NCI-H2107 treated with DMSO at 0.1 percent for 48 hours (cell line): ENCODE measurements around the gene B4GALNT4.
"Not testable (repeated sequence)": the region's sequence is repeated elsewhere in the genome, so short reads cannot be mapped to it uniquely, and the experiment has no call there.

Experiments
- DNase-seq: peaks from one replicate; lab custom pipeline; 2025; ENCODE audit not compliant: unreplicated experiment; lab: John Stamatoyannopoulos, UW

The B4GALNT4 gene

DNA sequence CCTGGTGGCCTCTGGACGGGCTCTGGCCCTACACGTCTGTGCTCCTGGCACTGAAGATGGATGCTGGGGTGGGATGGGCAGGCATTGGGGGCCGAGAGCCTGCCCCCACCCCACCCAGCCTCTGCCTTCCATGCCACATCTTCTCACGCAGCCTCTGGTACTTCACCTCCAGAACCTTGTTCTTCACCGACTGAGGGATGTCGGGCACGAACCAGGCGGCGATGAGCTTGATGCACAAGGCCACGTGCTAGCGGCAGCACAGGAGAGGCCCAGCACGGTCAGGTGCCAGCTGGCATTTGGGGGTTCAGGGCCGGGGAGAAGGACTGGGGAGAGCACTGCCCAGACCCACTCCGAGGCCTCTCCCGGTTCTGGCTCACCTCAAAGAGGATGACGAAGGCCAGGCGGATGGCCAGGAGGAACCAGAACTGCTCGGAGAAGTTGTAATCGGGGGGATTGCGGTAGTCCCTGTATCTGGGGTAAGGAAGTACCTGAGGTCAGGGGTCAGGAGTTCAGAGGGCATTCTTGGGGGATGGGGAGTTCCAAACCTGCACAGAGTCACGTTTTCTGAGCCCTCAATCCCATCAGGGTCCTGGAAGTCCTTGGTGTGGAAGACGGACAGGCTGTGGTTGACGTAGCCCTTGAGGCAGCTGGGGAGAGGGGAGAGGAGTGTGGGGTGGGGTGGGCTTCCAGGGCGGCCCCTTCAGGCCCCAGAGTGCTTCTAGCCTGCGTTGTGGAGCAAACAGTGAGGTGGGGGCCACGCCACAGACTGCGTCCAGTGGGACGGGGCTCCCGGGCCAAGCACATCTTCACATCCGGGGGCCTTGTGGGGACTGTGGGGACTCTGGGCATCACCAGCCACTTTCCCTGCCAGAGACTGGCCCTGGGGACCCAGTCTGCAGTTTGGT lies 49.3 kb downstream of the B4GALNT4 start:
- DNase-seq: no peak

DNA sequence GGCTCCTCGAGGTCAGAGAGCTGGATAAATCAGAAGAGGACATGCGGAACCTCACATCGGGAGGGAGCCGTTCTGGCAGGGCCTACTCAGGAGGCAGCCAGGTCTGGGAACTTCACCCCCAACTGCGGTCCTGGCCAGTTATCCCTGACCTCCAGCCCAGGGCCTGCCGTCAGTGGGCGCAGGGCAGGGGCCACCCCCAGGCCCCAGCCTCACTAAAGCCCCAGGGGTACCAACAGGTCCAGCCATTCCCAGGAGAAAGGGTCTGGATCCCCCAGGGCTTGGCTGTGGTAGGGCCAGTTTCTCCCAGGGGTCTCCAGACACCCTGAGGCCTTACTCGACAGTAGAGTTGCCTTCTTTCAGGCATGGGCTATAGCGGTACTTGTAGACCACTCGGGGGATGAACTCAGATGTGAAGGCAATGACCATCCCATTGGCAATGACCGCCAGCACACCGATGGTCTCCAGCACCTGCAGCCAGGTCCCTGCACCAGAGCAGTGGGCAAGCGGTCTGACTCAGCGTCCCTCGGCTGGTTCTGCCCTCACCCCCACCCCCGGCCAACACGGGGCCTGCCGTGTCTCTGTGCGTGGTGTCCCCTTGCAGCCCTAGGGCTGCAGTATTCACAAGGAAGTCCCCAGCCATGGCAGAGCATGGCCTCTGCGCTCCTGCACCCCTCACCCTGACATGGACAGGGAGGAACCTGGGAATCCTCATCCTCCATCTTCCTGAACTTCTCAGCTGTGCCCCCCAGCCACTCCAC lies 50.1 kb downstream of the B4GALNT4 start:
- no peak for DNase-seq

DNA sequence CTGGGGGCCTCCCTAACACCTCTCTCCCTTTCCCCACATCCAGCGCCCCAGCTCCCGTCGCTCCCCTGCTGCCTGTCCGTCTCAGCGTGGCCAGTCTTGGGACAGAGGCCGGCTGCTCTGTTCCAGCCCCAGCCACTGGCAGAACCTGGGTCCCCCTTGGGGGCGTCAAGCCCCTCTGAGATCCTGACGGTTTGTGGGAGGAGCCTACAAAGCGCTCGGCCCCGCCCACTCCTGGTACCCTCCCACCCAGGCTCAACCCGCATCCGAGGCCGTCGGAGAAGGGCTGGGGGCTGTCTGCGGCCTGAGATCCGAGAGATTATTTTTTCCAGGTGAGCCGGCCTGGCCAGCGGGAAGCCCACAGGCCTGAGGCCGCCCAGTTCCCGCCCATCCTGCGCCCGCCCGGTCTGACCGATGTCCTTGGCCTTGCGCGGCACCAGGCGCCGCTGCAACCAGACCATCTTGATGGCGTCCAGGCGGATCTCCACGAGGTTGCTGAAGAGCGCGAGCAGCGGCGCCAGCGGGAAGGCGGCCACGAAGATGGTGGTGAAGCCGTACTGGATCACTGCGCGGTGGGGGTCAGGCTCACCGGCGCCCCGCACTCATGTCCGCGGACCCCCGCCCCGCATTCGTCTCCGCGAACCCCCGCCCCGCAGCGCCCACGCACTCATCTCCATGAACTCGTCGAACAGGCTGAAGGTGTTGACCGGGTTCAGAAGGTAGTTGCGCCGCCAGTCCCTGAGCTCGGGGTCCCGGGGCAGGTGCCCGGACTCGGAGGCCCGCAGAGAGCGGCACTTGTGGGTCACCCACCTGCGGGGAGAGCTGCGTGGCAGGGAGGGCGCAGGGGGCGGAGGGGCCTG lies 51.0 kb downstream of the B4GALNT4 start:
- no peak for DNase-seq

DNA sequence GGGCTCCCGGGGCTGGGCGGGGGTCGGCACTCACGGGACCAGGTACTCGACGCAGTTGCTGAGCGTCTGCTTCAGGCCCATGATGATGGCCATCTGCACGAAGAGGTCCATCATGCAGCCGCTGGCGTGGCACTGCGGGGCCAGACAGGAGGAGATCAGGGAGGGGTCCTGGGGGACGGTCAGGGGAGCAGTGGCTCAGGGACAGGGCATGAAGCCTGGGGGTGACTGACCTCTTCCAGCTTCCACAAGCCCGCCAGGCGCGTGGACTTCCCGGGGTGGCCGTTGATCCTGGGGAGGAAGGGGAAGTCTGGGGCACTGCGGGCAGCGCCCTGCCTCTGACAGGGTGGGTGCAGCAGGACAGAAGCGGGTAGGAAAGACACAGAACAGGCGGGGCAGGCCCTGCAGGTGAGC lies 51.6 kb downstream of the B4GALNT4 start:
- no peak for DNase-seq

DNA sequence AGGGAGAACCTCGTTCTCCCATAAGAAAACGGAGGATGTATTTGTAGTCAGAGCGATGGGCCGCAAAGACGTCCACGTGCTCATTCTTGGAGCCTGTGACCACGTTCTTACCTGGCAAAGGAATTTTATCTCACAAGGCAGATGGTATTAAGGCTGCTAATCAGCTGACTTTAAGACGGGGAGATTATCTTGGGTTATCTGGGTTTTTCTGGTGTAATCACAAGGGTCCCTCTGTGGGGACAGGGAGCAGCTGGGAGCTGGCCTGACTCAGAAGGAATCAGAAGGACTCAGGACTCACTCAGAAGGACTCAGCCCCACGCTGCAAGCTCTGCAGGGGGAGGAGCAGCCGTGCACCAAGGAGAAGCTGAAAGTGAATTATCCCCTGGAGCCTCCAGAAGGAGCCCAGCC lies 53.0 kb downstream of the B4GALNT4 start:
- no peak for DNase-seq

DNA sequence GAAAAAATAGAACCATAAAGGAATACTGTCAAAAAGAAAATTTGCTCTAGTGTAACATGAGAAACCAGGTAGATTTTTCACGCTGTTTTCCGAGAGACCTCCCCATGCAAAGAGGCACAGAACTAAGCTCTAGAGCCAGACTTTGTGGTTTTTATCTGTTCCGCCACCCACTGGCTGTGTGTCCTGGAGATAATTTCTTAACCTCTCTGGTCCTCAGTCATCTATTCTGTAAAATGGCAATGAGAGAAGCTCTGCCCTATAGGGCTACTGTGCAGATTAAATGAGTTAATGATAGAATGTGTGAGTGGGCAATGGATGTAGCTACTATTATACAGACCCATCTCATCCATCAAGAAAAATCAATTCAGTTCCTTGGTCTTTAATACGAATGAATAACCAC lies 54.9 kb downstream of the B4GALNT4 start:
- no peak for DNase-seq

DNA sequence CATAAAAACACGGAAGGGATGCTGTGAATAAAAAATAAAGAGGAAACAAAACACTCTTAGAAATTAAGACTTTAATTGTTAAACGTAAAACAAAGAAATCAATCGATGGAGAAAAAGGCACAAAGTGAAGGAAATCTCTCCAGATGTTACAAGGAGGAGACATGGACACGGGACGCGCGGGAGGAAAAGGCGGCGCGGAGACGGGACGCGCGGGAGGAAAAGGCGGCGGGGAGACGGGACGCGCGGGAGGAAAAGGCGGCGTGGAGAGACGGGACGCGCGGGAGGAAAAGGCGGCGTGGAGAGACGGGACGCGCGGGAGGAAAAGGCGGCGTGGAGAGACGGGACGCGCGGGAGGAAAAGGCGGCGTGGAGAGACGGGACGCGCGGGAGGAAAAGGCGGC lies 55.5 kb downstream of the B4GALNT4 start:
- not testable (repeated sequence) for DNase-seq

DNA sequence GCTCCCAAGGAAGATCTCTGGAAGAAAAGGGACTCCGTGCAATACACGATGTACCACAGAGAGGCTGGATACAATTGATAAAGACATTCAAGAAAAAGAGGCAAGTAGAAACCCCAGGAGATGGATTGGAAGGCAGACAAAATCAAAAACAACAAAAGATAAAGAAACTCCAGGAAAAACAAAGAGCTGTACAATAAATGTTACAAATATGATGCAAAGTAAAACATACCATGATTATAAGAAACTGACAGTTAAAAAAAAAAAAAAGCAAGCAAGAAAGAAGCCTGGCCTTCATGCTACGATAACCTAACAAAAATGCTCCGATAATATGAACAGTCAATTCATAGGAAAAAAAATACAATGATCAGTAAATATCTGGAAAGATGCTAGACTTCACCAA lies 56.0 kb downstream of the B4GALNT4 start:
- no peak for DNase-seq

DNA sequence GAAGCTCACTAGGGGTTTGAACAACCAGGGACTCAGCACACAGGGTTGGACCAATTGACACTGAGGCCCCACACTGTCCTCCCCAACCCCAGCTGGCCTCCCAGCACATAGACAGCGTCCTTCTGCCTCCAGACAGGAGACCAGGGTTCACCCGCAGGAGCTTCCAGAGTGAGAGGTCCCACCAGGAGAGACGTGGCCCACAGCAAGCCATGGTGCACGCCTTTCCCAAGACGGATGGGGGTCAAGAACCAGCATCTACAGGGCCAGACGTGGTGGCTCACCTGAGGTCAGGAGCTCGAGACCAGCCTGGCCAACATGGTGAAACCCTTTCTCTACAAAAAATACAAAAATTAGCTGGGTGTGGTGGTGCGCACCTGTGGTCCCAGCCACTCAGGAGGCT lies 57.6 kb downstream of the B4GALNT4 start:
- no peak for DNase-seq

DNA sequence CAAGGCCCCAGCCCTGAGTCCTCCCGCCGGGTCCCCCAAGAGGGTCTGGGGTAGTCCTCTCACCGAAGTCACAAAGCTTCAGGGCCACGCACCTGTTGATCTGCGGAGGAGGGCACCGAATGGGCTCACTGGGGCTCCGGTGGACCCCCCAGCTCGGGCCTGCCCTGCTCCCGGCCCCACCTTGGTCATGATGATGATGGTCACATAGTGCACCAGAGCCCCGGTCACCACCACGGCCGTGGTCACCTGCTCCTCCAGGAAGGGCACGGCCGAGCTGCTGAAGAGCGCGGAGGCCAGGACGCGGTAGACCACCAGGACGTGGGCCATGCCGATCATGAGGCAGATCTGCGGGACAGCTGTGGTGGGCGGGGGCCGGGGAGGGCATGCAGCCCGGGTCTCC lies 59.0 kb downstream of the B4GALNT4 start:
- no peak for DNase-seq

DNA sequence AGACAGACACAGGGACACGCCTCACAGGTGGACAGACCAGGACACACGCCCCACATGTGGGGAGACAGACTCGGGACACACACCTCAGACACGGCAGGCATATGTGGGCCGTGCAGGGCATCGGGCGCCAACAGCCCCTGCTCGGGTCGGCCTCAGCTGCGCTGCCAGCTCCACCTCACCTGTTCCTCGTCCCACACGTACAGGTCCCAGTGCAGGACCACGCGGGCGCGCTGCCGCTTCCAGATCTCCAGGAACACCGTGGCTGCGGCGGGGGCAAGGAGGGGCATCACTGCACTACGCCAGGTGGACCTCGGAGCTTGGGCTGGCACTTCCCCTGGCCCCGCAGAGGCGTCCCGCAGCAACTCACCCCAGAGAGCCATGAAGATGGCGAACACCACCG lies 60.1 kb downstream of the B4GALNT4 start:
- no peak for DNase-seq

DNA sequence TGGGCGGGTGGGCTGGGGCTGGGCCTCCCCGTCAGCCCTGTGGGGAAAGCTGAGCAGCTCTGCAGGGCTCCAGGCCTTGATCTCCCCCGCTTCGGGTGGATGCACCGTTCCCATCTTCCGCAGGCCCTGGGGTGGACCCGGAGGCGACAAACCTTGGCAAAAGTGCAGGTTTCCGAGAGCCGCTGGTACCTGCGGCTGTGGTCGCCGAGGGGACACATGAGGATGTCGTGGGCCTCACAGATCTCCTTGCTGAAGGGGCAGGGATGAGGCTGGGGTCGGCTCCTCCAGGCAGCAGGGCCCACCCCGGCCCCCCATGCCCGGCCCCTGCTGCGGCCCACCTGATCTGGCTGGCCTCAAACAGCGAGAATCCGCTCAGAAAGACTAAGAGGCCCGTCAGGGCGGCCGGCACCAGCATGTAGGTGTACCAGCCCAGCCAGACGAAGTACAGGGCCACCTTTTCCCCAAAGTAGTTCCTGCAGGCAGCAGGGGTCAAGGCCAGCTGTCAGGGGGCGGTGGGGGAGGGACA lies 60.7 kb downstream of the B4GALNT4 start:
- no peak for DNase-seq
